ENCODE data around the gene NEXN.
A peak's percentile ranks its signal among the peaks of the same experiment; 100 is the strongest.

NEXN gene

GRCh38 chr1:77888081-77888780 lies at the start of gene NEXN:
NEXN (plus strand) TSS chr1:77888624; CDS start chr1:77916107, 27,483 bp downstream.
- no peak for DNase-seq

GRCh38 chr1:77841574-77841973 lies 46.9 kb upstream of the NEXN start:
- no peak for DNase-seq

- DNase-seq: no peak
Measured at GRCh38 chr1:77845951-77846350, 42.5 kb upstream of the NEXN start.

- no peak for DNase-seq
Measured at GRCh38 chr1:77846966-77847365, 41.5 kb upstream of the NEXN start.

GRCh38 chr1:77847621-77848080 lies 40.8 kb upstream of the NEXN start:
- DNase-seq: no peak

GRCh38 chr1:77850082-77850481 lies 38.3 kb upstream of the NEXN start:
- no peak for DNase-seq

- no peak for DNase-seq
Measured at GRCh38 chr1:77857552-77857951, 30.9 kb upstream of the NEXN start.

GRCh38 chr1:77858725-77859124 lies 29.7 kb upstream of the NEXN start:
- DNase-seq: no peak

- DNase-seq: no peak
Measured at GRCh38 chr1:77859248-77859647, 29.2 kb upstream of the NEXN start.

GRCh38 chr1:77866296-77866695 lies 22.1 kb upstream of the NEXN start:
- no peak for DNase-seq

GRCh38 chr1:77872645-77873044 lies 15.8 kb upstream of the NEXN start:
- DNase-seq: no peak

GRCh38 chr1:77873461-77873860 lies 15.0 kb upstream of the NEXN start:
- DNase-seq: no peak

GRCh38 chr1:77874804-77875445 lies 13.5 kb upstream of the NEXN start:
- DNase-seq: no peak

GRCh38 chr1:77876884-77877283 lies 11.5 kb upstream of the NEXN start:
- DNase-seq: no peak

- no peak for DNase-seq
Measured at GRCh38 chr1:77881061-77881460, 7.4 kb upstream of the NEXN start.

- no peak for DNase-seq
Measured at GRCh38 chr1:77882411-77882810, 6.0 kb upstream of the NEXN start.

GRCh38 chr1:77888781-77889642 lies 588 bp downstream of the NEXN start:
- DNase-seq: no peak

- DNase-seq: no peak
Measured at GRCh38 chr1:77889671-77890070, 1.2 kb downstream of the NEXN start.

- no peak for DNase-seq
Measured at GRCh38 chr1:77891200-77891599, 2.8 kb downstream of the NEXN start.

GRCh38 chr1:77899647-77900320 lies 11.4 kb downstream of the NEXN start:
- DNase-seq: no peak

GRCh38 chr1:77900687-77901293 lies 12.4 kb downstream of the NEXN start:
- DNase-seq: peak; percentile 60

- no peak for DNase-seq
Measured at GRCh38 chr1:77905603-77906002, 17.2 kb downstream of the NEXN start.

Measured in NCI-H1694 treated with DMSO at 0.1 percent for 48 hours (cell line).